ENCODE data around the gene MAMDC4.
"Not testable (repeated sequence)": the region's sequence is repeated elsewhere in the genome, so short reads cannot be mapped to it uniquely, and the experiment has no call there.

MAMDC4 gene

GRCh38 chr9:136862849-136863622 lies 10.9 kb downstream of the MAMDC4 start:
- Histone ChIP-seq H3K27me3 (ENCODE audit: control insufficient read depth in 5 of 5, insufficient read depth in 4 of 5, low read length in 5 of 5) (no peaks in the 10 kb centered on the region), H3K36me3 (ENCODE audit: control insufficient read depth in 5 of 5, insufficient read depth in 5 of 5, low read length in 5 of 5) (peaks cover 0 to 45% (median 34%) of the 10 kb centered on the region in 5 donors), H3K9ac (ENCODE audit: low read length in 5 of 5) (no peak overlapping the region), H3K9me3 (ENCODE audit: control insufficient read depth in 5 of 5, low read length in 5 of 5) (no peaks in the 10 kb centered on the region), H3K4me1 (ENCODE audit: control insufficient read depth in 5 of 5, insufficient read depth in 5 of 5, low read length in 5 of 5) (peaks cover 2 to 41% (median 33%) of the 10 kb centered on the region in 5 donors), H3K27ac (ENCODE audit: low read depth, low read length) (no peak overlapping the region), H3K4me3 (ENCODE audit: low read depth in 1 of 5, low read length in 5 of 5) (no peak overlapping the region)

GRCh38 chr9:136863623-136864273 lies 11.6 kb downstream of the MAMDC4 start:
- H3K9ac ChIP-seq (ENCODE audit: low read length in 5 of 5): no peak overlapping the region

GRCh38 chr9:136865041-136865767 lies 13.1 kb downstream of the MAMDC4 start:
- peaks cover 0 to 3% (median 0%) of the 10 kb centered on the region in 5 donors for H3K9me3 ChIP-seq (ENCODE audit: control insufficient read depth in 5 of 5, low read length in 5 of 5)
- H3K27me3 ChIP-seq (ENCODE audit: control insufficient read depth in 5 of 5, insufficient read depth in 4 of 5, low read length in 5 of 5): no peaks in the 10 kb centered on the region
- peak overlapping the region; percentile 44 to 88 (median 83) for H3K9ac ChIP-seq (ENCODE audit: low read length in 5 of 5)
- peaks cover 2 to 23% (median 19%) of the 10 kb centered on the region in 5 donors for H3K4me1 ChIP-seq (ENCODE audit: control insufficient read depth in 5 of 5, insufficient read depth in 5 of 5, low read length in 5 of 5)
- no peak overlapping the region for H3K27ac ChIP-seq (ENCODE audit: low read depth, low read length)
- peaks cover 0 to 37% (median 34%) of the 10 kb centered on the region in 5 donors for H3K36me3 ChIP-seq (ENCODE audit: control insufficient read depth in 5 of 5, insufficient read depth in 5 of 5, low read length in 5 of 5)
- H3K4me3 ChIP-seq (ENCODE audit: low read depth in 1 of 5, low read length in 5 of 5): peak overlapping the region; percentile 65 to 85 (median 81)

More at GRCh38 chr9:136863623-136864273, 11.6 kb downstream of the MAMDC4 start:
- H3K9me3 ChIP-seq (ENCODE audit: control insufficient read depth in 5 of 5, low read length in 5 of 5): peaks cover 0 to 3% (median 0%) of the 10 kb centered on the region in 5 donors
- H3K36me3 ChIP-seq (ENCODE audit: control insufficient read depth in 5 of 5, insufficient read depth in 5 of 5, low read length in 5 of 5): peaks cover 0 to 42% (median 34%) of the 10 kb centered on the region in 5 donors
- H3K27ac ChIP-seq (ENCODE audit: low read depth, low read length): no peak overlapping the region
- no peaks in the 10 kb centered on the region for H3K27me3 ChIP-seq (ENCODE audit: control insufficient read depth in 5 of 5, insufficient read depth in 4 of 5, low read length in 5 of 5)
- H3K4me1 ChIP-seq (ENCODE audit: control insufficient read depth in 5 of 5, insufficient read depth in 5 of 5, low read length in 5 of 5): peaks cover 2 to 36% (median 32%) of the 10 kb centered on the region in 5 donors
- no peak overlapping the region for H3K4me3 ChIP-seq (ENCODE audit: low read depth in 1 of 5, low read length in 5 of 5)

GRCh38 chr9:136865768-136866103 lies 13.6 kb downstream of the MAMDC4 start:
- H3K4me3 ChIP-seq (ENCODE audit: low read depth in 1 of 5, low read length in 5 of 5): peak overlapping the region; percentile 65 to 85 (median 81)
- H3K27me3 ChIP-seq (ENCODE audit: control insufficient read depth in 5 of 5, insufficient read depth in 4 of 5, low read length in 5 of 5): no peaks in the 10 kb centered on the region
- peaks cover 0 to 3% (median 0%) of the 10 kb centered on the region in 5 donors for H3K9me3 ChIP-seq (ENCODE audit: control insufficient read depth in 5 of 5, low read length in 5 of 5)
- H3K27ac ChIP-seq (ENCODE audit: low read depth, low read length): peak overlapping the region; percentile 77
- H3K4me1 ChIP-seq (ENCODE audit: control insufficient read depth in 5 of 5, insufficient read depth in 5 of 5, low read length in 5 of 5): peaks cover 2 to 23% (median 19%) of the 10 kb centered on the region in 5 donors
- H3K9ac ChIP-seq (ENCODE audit: low read length in 5 of 5): peak overlapping the region; percentile 73 to 92 (median 83)
- H3K36me3 ChIP-seq (ENCODE audit: control insufficient read depth in 5 of 5, insufficient read depth in 5 of 5, low read length in 5 of 5): peaks cover 0 to 33% (median 32%) of the 10 kb centered on the region in 5 donors

GRCh38 chr9:136866898-136867421 lies 14.8 kb downstream of the MAMDC4 start:
- H3K27me3 ChIP-seq (ENCODE audit: control insufficient read depth in 5 of 5, insufficient read depth in 4 of 5, low read length in 5 of 5); H3K27ac ChIP-seq (ENCODE audit: low read depth, low read length); H3K9me3 ChIP-seq (ENCODE audit: control insufficient read depth in 5 of 5, low read length in 5 of 5): not testable (repeated sequence)
- peak overlapping the region in 4 of 5 donors; percentile 47 to 85 (median 74) for H3K4me3 ChIP-seq (ENCODE audit: low read depth in 1 of 5, low read length in 5 of 5)
- H3K36me3 ChIP-seq (ENCODE audit: control insufficient read depth in 5 of 5, insufficient read depth in 5 of 5, low read length in 5 of 5): peaks cover 0 to 20% (median 20%) of the 10 kb centered on the region in 5 donors
- peak overlapping the region in 2 of 5 donors; percentile 51 to 74 for H3K9ac ChIP-seq (ENCODE audit: low read length in 5 of 5)
- H3K4me1 ChIP-seq (ENCODE audit: control insufficient read depth in 5 of 5, insufficient read depth in 5 of 5, low read length in 5 of 5): peaks cover 2 to 23% (median 19%) of the 10 kb centered on the region in 5 donors

- Histone ChIP-seq H3K27me3 (ENCODE audit: control insufficient read depth in 5 of 5, insufficient read depth in 4 of 5, low read length in 5 of 5) (no peaks in the 10 kb centered on the region), H3K4me1 (ENCODE audit: control insufficient read depth in 5 of 5, insufficient read depth in 5 of 5, low read length in 5 of 5) (peaks cover 2 to 23% (median 19%) of the 10 kb centered on the region in 5 donors), H3K36me3 (ENCODE audit: control insufficient read depth in 5 of 5, insufficient read depth in 5 of 5, low read length in 5 of 5) (peaks cover 0 to 15% (median 14%) of the 10 kb centered on the region in 5 donors), H3K9ac (ENCODE audit: low read length in 5 of 5) (no peak overlapping the region), H3K9me3 (ENCODE audit: control insufficient read depth in 5 of 5, low read length in 5 of 5) (peaks cover 0 to 3% (median 0%) of the 10 kb centered on the region in 5 donors), H3K4me3 (ENCODE audit: low read depth in 1 of 5, low read length in 5 of 5) (no peak overlapping the region), H3K27ac (ENCODE audit: low read depth, low read length) (no peak overlapping the region)
Measured at GRCh38 chr9:136867480-136867879, 15.3 kb downstream of the MAMDC4 start.

GRCh38 chr9:136867917-136868316 lies 15.8 kb downstream of the MAMDC4 start:
- H3K27ac ChIP-seq (ENCODE audit: low read depth, low read length): no peak overlapping the region
- peaks cover 2 to 23% (median 19%) of the 10 kb centered on the region in 5 donors for H3K4me1 ChIP-seq (ENCODE audit: control insufficient read depth in 5 of 5, insufficient read depth in 5 of 5, low read length in 5 of 5)
- no peak overlapping the region for H3K4me3 ChIP-seq (ENCODE audit: low read depth in 1 of 5, low read length in 5 of 5)
- H3K36me3 ChIP-seq (ENCODE audit: control insufficient read depth in 5 of 5, insufficient read depth in 5 of 5, low read length in 5 of 5): peaks cover 0 to 11% (median 10%) of the 10 kb centered on the region in 5 donors
- H3K9ac ChIP-seq (ENCODE audit: low read length in 5 of 5): no peak overlapping the region
- H3K9me3 ChIP-seq (ENCODE audit: control insufficient read depth in 5 of 5, low read length in 5 of 5): peaks cover 0 to 3% (median 0%) of the 10 kb centered on the region in 5 donors
- H3K27me3 ChIP-seq (ENCODE audit: control insufficient read depth in 5 of 5, insufficient read depth in 4 of 5, low read length in 5 of 5): no peaks in the 10 kb centered on the region

GRCh38 chr9:136868644-136869043 lies 16.5 kb downstream of the MAMDC4 start:
- Histone ChIP-seq H3K27me3 (ENCODE audit: control insufficient read depth in 5 of 5, insufficient read depth in 4 of 5, low read length in 5 of 5) (no peaks in the 10 kb centered on the region), H3K27ac (ENCODE audit: low read depth, low read length) (no peak overlapping the region), H3K4me3 (ENCODE audit: low read depth in 1 of 5, low read length in 5 of 5) (no peak overlapping the region), H3K9ac (ENCODE audit: low read length in 5 of 5) (no peak overlapping the region), H3K9me3 (ENCODE audit: control insufficient read depth in 5 of 5, low read length in 5 of 5) (peaks cover 0 to 3% (median 0%) of the 10 kb centered on the region in 5 donors), H3K36me3 (ENCODE audit: control insufficient read depth in 5 of 5, insufficient read depth in 5 of 5, low read length in 5 of 5) (peaks cover 0 to 4% (median 3%) of the 10 kb centered on the region in 5 donors), H3K4me1 (ENCODE audit: control insufficient read depth in 5 of 5, insufficient read depth in 5 of 5, low read length in 5 of 5) (peaks cover 2 to 20% (median 18%) of the 10 kb centered on the region in 5 donors)

GRCh38 chr9:136869611-136870010 lies 17.5 kb downstream of the MAMDC4 start:
- H3K4me3 ChIP-seq (ENCODE audit: low read depth in 1 of 5, low read length in 5 of 5); H3K27me3 ChIP-seq (ENCODE audit: control insufficient read depth in 5 of 5, insufficient read depth in 4 of 5, low read length in 5 of 5); H3K36me3 ChIP-seq (ENCODE audit: control insufficient read depth in 5 of 5, insufficient read depth in 5 of 5, low read length in 5 of 5); H3K27ac ChIP-seq (ENCODE audit: low read depth, low read length); H3K9ac ChIP-seq (ENCODE audit: low read length in 5 of 5); H3K9me3 ChIP-seq (ENCODE audit: control insufficient read depth in 5 of 5, low read length in 5 of 5): not testable (repeated sequence)
- peaks cover 2 to 17% (median 12%) of the 10 kb centered on the region in 5 donors for H3K4me1 ChIP-seq (ENCODE audit: control insufficient read depth in 5 of 5, insufficient read depth in 5 of 5, low read length in 5 of 5)

All from subcutaneous abdominal adipose tissue (tissue), 5 donors.